ENCODE measurements around the gene TCEAL8.

Gene TCEAL8

DNA sequence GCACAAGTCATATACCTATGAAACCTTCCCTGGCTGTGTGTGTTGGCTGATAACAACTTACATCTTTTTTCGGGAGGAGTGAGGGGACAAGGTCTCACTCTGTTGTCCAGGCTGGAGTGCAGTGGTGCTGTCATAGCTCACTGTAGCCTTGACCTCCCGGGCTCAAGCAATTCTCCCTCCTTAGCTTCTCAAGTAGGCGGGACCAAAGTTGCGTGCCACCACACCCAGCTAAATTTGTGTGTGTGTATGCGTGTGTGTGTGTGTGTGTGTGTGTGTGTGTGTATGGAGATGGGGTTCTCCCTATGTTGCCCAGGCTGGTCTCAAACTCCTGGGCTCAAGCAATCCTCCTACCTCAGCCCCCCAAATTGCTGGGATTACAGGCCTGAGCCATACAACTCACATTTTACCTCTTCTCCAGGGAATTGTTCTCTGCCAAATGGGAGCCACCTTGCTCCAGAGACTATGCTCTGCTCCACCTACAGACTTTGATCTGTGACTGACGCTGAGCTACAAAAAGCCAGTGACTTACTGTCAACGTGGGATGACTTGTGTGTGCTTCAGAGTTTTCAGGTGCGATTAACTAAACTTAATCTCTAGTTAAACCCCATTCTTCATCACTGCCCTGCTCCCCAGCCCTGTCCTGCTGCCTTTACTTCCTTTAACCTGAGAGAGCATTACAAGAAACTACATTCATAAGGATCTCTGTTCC is 42.1 kb downstream of the TCEAL8 start:
- no peak for DNase-seq

DNA sequence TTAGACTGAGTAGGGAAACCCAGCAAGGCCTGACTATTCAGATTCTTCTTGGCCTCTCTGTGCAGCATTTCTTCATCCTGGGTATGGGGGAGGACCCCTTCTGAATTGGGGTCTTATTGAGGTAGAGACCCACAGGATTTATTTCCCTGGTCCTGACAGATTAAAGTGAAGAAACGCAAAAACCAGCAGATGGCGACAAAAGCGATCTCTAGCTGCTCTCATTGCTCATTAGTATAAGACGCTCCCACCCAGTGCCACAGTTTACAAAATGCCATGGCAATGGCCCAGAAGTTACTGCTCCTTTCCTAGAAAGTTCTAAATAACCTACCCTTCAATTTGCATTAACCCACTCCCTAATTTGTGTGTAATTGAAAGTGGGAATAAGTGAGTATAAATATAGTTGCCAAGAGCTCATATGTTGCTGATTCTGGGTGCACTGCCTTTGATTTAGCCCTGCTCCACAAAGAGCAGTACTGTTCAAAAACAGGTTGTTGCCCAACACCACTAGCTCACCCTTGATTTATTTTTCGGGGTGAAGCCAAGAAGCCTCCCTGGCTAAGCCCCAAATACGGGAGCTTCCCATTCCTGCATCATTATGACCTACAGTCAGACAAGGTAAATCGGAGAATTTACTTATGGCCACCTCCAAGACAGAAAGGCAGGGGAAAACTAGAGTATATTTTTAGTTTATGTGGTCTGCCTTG is 43.8 kb downstream of the TCEAL8 start:
- peak; percentile 47 to 55 for DNase-seq

DNA sequence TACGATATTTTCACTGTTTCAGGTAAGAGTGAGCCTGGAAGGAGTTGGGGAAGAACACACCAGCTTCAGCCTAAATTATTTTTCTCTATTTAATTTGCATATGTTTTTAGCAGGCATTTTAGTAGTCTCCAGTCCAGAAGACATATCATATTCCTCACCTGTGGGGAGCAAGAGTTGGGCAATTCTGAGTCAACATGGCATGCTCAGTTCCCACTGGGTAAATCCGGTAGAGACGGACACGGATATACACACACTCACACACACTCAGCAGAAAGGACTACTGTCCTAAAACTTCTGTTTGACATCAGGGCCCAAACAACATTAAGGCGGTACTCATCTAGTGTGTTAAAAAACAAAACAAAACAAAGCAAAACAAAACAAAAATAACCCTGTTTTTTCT is 44.9 kb downstream of the TCEAL8 start:
- DNase-seq = no peak

Data from CD4-positive, alpha-beta T cell treated with Interleukin-4 for 1 hour (primary cell).